Measurements from ENCODE around the gene NUP160.

GRCh38 chr11:47750725-47751124, 97.4 kb downstream of the NUP160 start:
- TF ChIP-seq CTCF (IDR thresholded peaks at IDR 0.05) (no peak), POLR2AphosphoS5 (IDR thresholded peaks at IDR 0.05; ENCODE audit: low read depth, low read length) (no peak), SIN3A (IDR thresholded peaks at IDR 0.05; ENCODE audit: borderline replicate concordance, insufficient read depth, low read depth, low read length) (no peak)
- TF ChIP-seq, protein P1, sequence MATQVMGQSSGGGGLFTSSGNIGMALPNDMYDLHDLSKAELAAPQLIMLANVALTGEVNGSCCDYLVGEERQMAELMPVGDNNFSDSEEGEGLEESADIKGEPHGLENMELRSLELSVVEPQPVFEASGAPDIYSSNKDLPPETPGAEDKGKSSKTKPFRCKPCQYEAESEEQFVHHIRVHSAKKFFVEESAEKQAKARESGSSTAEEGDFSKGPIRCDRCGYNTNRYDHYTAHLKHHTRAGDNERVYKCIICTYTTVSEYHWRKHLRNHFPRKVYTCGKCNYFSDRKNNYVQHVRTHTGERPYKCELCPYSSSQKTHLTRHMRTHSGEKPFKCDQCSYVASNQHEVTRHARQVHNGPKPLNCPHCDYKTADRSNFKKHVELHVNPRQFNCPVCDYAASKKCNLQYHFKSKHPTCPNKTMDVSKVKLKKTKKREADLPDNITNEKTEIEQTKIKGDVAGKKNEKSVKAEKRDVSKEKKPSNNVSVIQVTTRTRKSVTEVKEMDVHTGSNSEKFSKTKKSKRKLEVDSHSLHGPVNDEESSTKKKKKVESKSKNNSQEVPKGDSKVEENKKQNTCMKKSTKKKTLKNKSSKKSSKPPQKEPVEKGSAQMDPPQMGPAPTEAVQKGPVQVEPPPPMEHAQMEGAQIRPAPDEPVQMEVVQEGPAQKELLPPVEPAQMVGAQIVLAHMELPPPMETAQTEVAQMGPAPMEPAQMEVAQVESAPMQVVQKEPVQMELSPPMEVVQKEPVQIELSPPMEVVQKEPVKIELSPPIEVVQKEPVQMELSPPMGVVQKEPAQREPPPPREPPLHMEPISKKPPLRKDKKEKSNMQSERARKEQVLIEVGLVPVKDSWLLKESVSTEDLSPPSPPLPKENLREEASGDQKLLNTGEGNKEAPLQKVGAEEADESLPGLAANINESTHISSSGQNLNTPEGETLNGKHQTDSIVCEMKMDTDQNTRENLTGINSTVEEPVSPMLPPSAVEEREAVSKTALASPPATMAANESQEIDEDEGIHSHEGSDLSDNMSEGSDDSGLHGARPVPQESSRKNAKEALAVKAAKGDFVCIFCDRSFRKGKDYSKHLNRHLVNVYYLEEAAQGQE (IDR thresholded peaks at IDR 0.05; ENCODE audit: insufficient read depth in 1 of 2, low read depth in 2 of 2, low read length in 1 of 2), result no peak

Data from Panc1 (cell line).